ENCODE measurements around the gene MLPH.

DNA sequence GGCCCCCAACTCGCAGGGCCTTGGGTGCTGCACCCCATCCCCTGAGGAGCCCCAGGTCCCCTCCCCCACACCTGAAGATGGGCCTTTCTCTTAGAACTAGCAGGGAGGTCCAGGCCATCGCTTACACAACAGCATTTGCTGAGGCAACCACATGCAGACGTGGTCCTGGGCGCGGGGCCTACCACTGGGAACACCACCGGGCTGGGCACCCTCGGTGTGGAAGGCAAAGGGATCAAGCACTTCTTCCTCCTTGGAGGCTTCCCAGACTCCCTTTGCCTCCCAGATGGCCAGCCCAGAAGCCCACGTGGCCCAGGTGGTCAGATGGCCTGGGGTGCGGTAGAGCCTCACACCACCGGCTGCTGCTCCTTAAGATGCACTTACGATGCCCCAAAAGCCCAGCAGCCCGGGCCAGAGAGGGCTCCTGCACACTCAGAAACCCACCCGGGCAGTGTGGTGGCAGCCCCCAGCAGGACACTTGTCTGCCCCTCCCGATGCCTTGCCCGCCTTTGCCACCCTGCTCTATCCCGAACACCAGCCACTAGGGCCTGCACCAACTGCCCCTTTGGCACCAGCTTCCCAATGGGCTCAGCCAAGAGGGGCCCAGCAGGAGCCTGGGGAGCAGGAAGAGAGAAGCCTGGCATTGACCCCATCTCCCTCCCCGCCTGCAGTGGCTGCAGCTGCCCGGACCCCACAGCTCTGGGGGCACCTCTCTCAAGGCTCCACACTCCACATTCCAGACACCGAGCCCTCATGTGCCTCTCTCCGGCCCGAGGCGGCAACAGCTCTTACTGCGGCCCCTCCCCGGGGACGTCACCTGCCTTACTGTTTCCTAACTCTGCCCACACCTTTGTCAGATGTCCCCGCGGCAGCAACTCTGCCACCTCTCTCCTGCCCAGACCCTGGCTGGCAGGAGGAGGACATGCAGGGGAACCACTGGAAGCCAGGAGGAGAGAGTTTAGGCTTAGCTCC is 13.9 kb upstream of the MLPH start:
- TF ChIP-seq EZH2 (IDR thresholded peaks at IDR 0.05): no peak
- TF ChIP-seq, protein P1, sequence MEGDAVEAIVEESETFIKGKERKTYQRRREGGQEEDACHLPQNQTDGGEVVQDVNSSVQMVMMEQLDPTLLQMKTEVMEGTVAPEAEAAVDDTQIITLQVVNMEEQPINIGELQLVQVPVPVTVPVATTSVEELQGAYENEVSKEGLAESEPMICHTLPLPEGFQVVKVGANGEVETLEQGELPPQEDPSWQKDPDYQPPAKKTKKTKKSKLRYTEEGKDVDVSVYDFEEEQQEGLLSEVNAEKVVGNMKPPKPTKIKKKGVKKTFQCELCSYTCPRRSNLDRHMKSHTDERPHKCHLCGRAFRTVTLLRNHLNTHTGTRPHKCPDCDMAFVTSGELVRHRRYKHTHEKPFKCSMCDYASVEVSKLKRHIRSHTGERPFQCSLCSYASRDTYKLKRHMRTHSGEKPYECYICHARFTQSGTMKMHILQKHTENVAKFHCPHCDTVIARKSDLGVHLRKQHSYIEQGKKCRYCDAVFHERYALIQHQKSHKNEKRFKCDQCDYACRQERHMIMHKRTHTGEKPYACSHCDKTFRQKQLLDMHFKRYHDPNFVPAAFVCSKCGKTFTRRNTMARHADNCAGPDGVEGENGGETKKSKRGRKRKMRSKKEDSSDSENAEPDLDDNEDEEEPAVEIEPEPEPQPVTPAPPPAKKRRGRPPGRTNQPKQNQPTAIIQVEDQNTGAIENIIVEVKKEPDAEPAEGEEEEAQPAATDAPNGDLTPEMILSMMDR (IDR thresholded peaks at IDR 0.05): no peak

Data from neural progenitor cell (in vitro differentiated cells).